COLO668 (cell line): ENCODE data around the gene GLIPR1L2.
"Not testable (repeated sequence)": the region's sequence is repeated elsewhere in the genome, so short reads cannot be mapped to it uniquely, and the experiment has no call there.

ENCODE experiments used
- DNase-seq: peaks from one replicate; lab custom pipeline; 2025; ENCODE audit not compliant: unreplicated experiment; lab: John Stamatoyannopoulos, UW

GLIPR1L2 gene

GRCh38 chr12:75390899-75391538 lies at the start of gene GLIPR1L2:
GLIPR1L2 (plus strand) TSS chr12:75391089; CDS start chr12:75391117, 28 bp downstream.
- DNase-seq: peak; percentile 91

- DNase-seq: no peak
Observed at GRCh38 chr12:75341873-75342272, 49.0 kb upstream of the GLIPR1L2 start.

- no peak for DNase-seq
Observed at GRCh38 chr12:75345531-75345930, 45.4 kb upstream of the GLIPR1L2 start.

DNA sequence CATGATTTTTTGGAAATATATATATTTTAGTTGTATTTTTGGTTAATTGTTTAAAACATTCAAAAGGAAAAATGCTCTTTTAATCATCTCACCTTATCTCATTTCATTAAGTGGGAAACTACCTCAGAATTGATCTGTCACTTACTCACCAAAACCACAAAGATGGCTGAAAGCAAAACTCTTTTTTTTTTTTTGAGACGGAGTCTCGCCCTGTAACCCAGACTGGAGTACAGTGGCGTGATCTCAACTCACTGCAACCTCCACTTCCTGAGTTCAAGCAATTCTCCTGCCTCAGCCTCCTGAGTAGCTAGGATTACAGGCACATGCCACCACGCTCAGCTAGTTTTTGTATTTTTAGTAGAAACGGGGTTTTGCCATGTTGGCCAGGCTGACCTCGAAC lies 44.7 kb upstream of the GLIPR1L2 start:
- DNase-seq: not testable (repeated sequence)

GRCh38 chr12:75349946-75350345 lies 40.9 kb upstream of the GLIPR1L2 start:
- DNase-seq: no peak

DNA sequence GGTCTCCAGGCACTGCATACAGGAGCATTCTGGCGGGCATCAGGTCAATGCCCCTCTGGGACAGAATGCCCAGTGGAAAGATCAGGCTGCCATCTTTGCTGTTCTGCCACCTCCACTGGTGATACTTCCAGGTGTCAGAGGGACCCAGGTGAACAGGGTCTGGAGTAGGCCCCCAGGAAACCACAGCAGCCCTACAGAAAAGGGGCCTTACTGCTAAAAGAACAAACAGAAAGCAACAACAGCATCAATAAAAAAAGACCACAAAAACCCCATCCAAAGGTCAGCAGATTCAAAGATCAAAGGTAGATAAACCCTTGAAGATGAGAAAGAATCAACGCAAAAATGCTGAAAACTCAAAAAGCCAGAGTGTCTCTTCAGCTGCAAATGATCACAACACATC lies 40.5 kb upstream of the GLIPR1L2 start:
- no peak for DNase-seq

- DNase-seq: no peak
Observed at GRCh38 chr12:75354011-75354410, 36.9 kb upstream of the GLIPR1L2 start.

GRCh38 chr12:75360920-75361319 lies 30.0 kb upstream of the GLIPR1L2 start:
- DNase-seq: no peak

DNA sequence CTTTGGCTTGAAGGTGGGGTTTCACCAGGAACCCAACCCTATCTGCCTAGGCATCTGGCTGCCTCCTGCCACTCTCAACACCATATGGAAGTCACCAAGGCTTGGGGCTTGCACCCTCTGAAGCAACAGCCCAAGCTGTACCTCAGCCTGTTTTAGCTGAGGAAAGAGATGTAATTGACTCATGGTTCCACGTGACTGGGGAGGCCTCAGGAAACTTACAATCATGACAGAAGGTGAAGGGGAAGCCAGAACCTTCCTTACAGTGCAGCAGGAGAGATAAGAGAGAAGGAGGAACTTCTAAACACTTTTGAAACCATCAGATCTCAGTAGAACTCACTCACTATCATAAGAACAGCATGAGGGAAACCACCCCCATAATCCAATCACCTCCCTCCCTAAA lies 29.5 kb upstream of the GLIPR1L2 start:
- no peak for DNase-seq

GRCh38 chr12:75364919-75365318 lies 26.0 kb upstream of the GLIPR1L2 start:
- DNase-seq: no peak

DNA sequence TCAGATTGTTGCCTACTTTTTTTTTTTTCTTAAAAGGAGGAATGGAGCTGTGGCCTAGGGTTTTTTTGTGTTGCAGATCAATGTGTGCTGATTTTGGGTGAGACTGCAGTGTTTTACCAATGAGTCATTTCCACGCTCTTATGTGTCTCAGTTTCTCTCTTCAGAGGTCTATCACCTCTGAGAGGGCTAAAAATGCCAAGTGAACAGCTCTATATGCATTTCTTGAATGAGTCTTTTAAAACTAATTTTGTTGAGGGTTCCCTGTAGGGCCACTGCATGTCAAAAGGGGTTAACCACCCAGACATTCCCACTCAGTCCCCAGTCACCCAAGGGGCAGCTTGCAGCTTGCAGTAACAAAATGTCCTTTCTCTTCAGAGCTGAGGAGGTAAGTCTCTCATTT lies 24.3 kb upstream of the GLIPR1L2 start:
- no peak for DNase-seq

GRCh38 chr12:75374971-75375370 lies 15.9 kb upstream of the GLIPR1L2 start:
- DNase-seq: no peak

GRCh38 chr12:75378354-75378753 lies 12.5 kb upstream of the GLIPR1L2 start:
- no peak for DNase-seq

GRCh38 chr12:75389061-75389460 lies 1.8 kb upstream of the GLIPR1L2 start:
- no peak for DNase-seq

- DNase-seq: no peak
Observed at GRCh38 chr12:75389706-75390105, 1.2 kb upstream of the GLIPR1L2 start.

DNA sequence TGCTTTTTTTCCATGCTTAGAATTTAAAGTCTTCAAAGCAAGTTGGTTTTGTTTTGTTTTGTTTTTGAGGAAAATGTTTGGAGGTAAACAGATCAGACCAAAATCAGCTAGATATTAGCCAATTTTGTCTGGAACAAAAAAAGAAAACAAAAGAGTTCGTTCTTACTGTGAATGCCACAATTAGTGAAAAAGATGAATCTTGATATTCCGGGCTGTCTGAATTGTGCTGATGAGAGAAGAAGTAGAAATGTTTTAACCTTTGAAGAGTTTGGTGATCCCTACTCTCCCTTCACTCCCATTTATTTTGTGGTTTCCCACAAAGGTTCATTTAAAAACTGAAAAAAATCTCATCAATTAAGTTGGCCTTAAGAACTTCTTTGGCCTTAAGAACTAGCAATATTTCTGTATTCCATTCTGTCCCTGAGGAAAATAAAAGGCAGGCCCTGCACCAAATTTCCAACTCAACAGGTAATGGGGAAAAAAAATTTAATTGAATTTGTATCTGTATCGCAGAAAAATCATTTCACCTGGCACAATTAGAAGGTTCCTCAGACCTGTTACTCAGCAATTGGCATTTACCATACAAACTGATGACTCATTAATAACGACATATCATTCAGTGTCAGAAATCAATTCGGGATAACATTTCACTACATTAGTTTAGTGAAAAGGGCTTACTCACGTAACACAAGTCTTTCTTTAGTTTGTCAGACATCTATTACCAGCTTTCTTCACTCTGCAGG lies 562 bp upstream of the GLIPR1L2 start:
- DNase-seq: no peak

- DNase-seq: no peak
Observed at GRCh38 chr12:75404231-75404630, 13.3 kb downstream of the GLIPR1L2 start.

DNA sequence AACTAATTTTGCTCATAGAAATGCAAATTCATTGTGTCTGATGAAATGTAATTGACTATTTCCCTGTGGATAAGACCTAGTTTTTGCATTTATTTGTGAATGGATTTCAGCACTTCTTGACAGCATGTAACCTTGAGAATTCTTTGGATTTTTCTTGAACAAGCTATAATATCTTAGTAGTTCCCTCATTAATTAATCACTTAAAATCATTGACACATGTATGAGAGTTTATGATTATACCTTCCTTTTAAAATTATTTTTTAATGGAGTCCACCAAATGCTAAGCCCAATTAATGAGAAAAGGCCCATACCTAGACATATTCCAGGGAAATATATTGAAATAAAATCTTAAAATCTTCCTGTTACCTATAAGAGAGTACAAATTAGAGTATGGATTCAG lies 16.8 kb downstream of the GLIPR1L2 start:
- no peak for DNase-seq

- DNase-seq: no peak
Observed at GRCh38 chr12:75409830-75410229, 18.9 kb downstream of the GLIPR1L2 start.

GRCh38 chr12:75414671-75415070 lies 23.8 kb downstream of the GLIPR1L2 start:
- DNase-seq: no peak

- DNase-seq: no peak
Observed at GRCh38 chr12:75419841-75420240, 29.0 kb downstream of the GLIPR1L2 start.

- DNase-seq: no peak
Observed at GRCh38 chr12:75427491-75427890, 36.6 kb downstream of the GLIPR1L2 start.

DNA sequence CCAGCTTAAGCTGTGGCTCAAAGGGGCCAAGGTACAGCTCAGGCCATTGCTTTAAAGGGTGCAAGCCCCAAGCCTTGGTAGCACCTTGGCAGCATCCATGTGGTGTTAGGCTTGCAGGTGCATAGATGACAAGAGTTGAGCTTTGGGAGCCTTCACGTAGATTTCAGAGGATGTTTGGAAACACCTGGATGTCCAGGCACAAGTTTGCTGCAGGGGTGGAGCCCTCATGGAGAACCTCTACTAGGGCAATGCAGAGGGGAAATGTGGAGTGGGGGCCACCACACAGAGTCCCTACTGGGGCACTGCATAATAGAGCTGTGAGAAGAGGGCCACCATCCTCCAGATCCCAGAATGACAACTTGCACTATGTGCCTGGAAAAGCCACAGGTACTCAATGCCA lies 37.9 kb downstream of the GLIPR1L2 start:
- DNase-seq: no peak
